PC-3 (cell line): ENCODE measurements around the gene STK11IP. TPM values are rescaled to one million over a fixed set of nuclear protein-coding genes. Genes with fewer than 3 reads are reported as not detected.

Experiments used
- ATAC-seq: fragments of 200-7000 bp; cut with Tn5 transposase; 2 replicates; pipeline ENCODE4 v1.9.1; 2020; ENCODE audit warnings: mild to moderate bottlenecking, moderate library complexity
- BruUV-seq: library from RNA; stranded (reverse); fragments of 400-500 nt; replicated peaks from 2 replicates; lab custom pipeline; 2021; lab: Mats Ljungman, UMichigan
- CTCF ChIA-PET: fragments of 300-600 bp; sonication (Branson Sonifier 250); formaldehyde crosslinking; loops from one replicate; lab custom pipeline; 2022; ENCODE audit warnings: antibody characterized with exemption; lab: Charles Lee
- POLR2A ChIA-PET: fragments of 300-600 bp; sonication (Branson Sonifier 250); formaldehyde crosslinking; loops from one replicate; lab custom pipeline; 2022; ENCODE audit warnings: antibody characterized with exemption; ENCODE audit not compliant: unreplicated experiment; lab: Charles Lee
- DNase-seq: peaks from one replicate; pipeline ENCODE4 v3.0.0-alpha.2; 2015
- H2AFZ ChIP-seq: fragments of 300-600 bp; sonication (generic); 2 replicates; pipeline ENCODE4 v1.6.0; 2016; ENCODE audit warnings: antibody characterized with exemption, low read length
- H3F3A ChIP-seq: fragments of 300-600 bp; sonication (generic); one replicate; pipeline ENCODE4 v1.6.0; 2017; ENCODE audit warnings: antibody characterized with exemption, low read length, control low read depth, mild to moderate bottlenecking; ENCODE audit not compliant: unreplicated experiment
- H3K27ac ChIP-seq: fragments of 300-600 bp; sonication (generic); 2 replicates; pipeline ENCODE4 v1.5.1; 2016; ENCODE audit warnings: mild to moderate bottlenecking, low read length
- H3K27me3 ChIP-seq: fragments of 300-600 bp; sonication (generic); 2 replicates; pipeline ENCODE4 v1.6.1; 2016; ENCODE audit warnings: low read length, mixed read lengths
- H3K36me3 ChIP-seq: fragments of 300-600 bp; sonication (generic); 2 replicates; pipeline ENCODE4 v1.6.1; 2016; ENCODE audit warnings: low read depth, mixed run types, low read length, mixed read lengths
- H3K4me1 ChIP-seq: fragments of 300-600 bp; sonication (generic); 2 replicates; pipeline ENCODE4 v1.5.1; 2016; ENCODE audit warnings: low read length; ENCODE audit not compliant: insufficient read depth
- H3K4me2 ChIP-seq: fragments of 300-600 bp; sonication (generic); 2 replicates; pipeline ENCODE4 v1.6.0; 2016; ENCODE audit warnings: low read length
- H3K4me3 ChIP-seq: fragments of 300-600 bp; sonication (generic); 2 replicates; pipeline ENCODE4 v1.5.1; 2016; ENCODE audit warnings: mild to moderate bottlenecking, low read length, mixed read lengths
- H3K79me2 ChIP-seq: fragments of 300-600 bp; sonication (generic); 2 replicates; pipeline ENCODE4 v1.6.1; 2017; ENCODE audit warnings: low read length, mixed read lengths
- H3K9ac ChIP-seq: fragments of 300-600 bp; sonication (generic); 2 replicates; pipeline ENCODE4 v1.6.0; 2016; ENCODE audit warnings: mild to moderate bottlenecking, low read length
- H3K9me2 ChIP-seq: fragments of 300-600 bp; sonication (generic); replicated peaks from 2 replicates; pipeline ENCODE4 v1.6.1; 2016; ENCODE audit warnings: mixed run types, low read length, mixed read lengths
- H3K9me3 ChIP-seq: fragments of 300-600 bp; sonication (generic); 2 replicates; pipeline ENCODE4 v1.6.1; 2016; ENCODE audit warnings: low read length, mixed read lengths
- H4K20me1 ChIP-seq: fragments of 300-600 bp; sonication (generic); 2 replicates; pipeline ENCODE4 v1.6.1; 2016; ENCODE audit warnings: low read length, mixed read lengths
- CTCF ChIP-seq: fragments of 300-600 bp; sonication (generic); conservative IDR thresholded peaks from 2 replicates; pipeline ENCODE4 v1.5.1; 2017; ENCODE audit warnings: antibody characterized with exemption, low read depth, mild to moderate bottlenecking, low read length
- EZH2 ChIP-seq: fragments of 300-600 bp; sonication (generic); IDR thresholded peaks from one replicate; pipeline ENCODE4 v1.6.1; 2017; ENCODE audit warnings: antibody characterized with exemption, mild to moderate bottlenecking, low read length; ENCODE audit not compliant: unreplicated experiment
- EZH2phosphoT487 ChIP-seq: fragments of 300-600 bp; sonication (generic); IDR thresholded peaks from 2 replicates; pipeline ENCODE4 v1.6.1; 2018; ENCODE audit warnings: mild to moderate bottlenecking, antibody characterized with exemption, low read length, borderline replicate concordance
- intact Hi-C: fragments of 100-400 bp; cut with micrococcal nuclease; formaldehyde crosslinking; loops from 2 replicates; pipeline ENCODE4 v1.9.0; 2023
- total RNA-seq: library from RNA; depleted of rRNA; stranded (reverse); fragments of >200 nt; gene quantifications from 2 replicates; pipeline ENCODE4 v1.2.3, GENCODE V29; 2014

STK11IP gene
- total RNA-seq, 1 experiment from 2014 or later: 17.7 TPM

- intact Hi-C loops: loop anchor here (1.0 kb wide), 2 partner anchors 11 to 33 kb away; no protein-coding TSS in a partner anchor
- H2AFZ ChIP-seq: no peak overlapping the region
- DNase-seq (peak; percentile 93), ATAC-seq (peak; percentile 87)
- peak overlapping the region; percentile 93 for H3K27ac ChIP-seq
- no peaks in the 10 kb centered on the region for H3K79me2 ChIP-seq
- no peaks in the 10 kb centered on the region for H3K9me2 ChIP-seq
- H3K36me3 ChIP-seq: no peaks in the 10 kb centered on the region
- peaks cover 32% of the 10 kb centered on the region for H3K4me1 ChIP-seq
- no peaks in the 10 kb centered on the region for H4K20me1 ChIP-seq
- ChIA-PET CTCF (no interaction called here), POLR2A (no interaction called here)
- H3K4me2 ChIP-seq: peak overlapping the region; percentile 23
- H3F3A ChIP-seq: peaks cover 4% of the 10 kb centered on the region
- peak overlapping the region; percentile 63 for H3K9ac ChIP-seq
- no peak for TF ChIP-seq EZH2phosphoT487
- no peak for TF ChIP-seq CTCF
- no peak for TF ChIP-seq EZH2
- H3K9me3 ChIP-seq: 0 out of 2 replicates have a peak, but pooled peaks cover 3% of the 10 kb centered on the region
- H3K27me3 ChIP-seq: no peaks in the 10 kb centered on the region
- BruUV-seq: no TSS peak
- no peak overlapping the region for H3K4me3 ChIP-seq
Observed at GRCh38 chr2:219656526-219656925, 58.9 kb downstream of the STK11IP start.

GRCh38 chr2:219658196-219658846 is 60.7 kb downstream of the STK11IP start:
- POLR2A ChIA-PET: interaction anchor here (0.9 kb wide), 1 partner anchor 31 kb away, joined by 3 read pairs; no protein-coding TSS in a partner anchor
- CTCF ChIA-PET: no interaction called here
- 0 out of 2 replicates have a peak, but pooled peaks cover 3% of the 10 kb centered on the region for H3K9me3 ChIP-seq
- no peak overlapping the region for H3K27ac ChIP-seq
- no peak for ATAC-seq
- H3K9ac ChIP-seq: no peak overlapping the region
- TF ChIP-seq EZH2phosphoT487 (no peak), CTCF (no peak), EZH2 (no peak)
- no TSS peak for BruUV-seq
- peaks cover 4% of the 10 kb centered on the region for H3F3A ChIP-seq
- no peaks in the 10 kb centered on the region for H3K9me2 ChIP-seq
- H3K79me2 ChIP-seq: no peaks in the 10 kb centered on the region
- H2AFZ ChIP-seq: no peak overlapping the region
- intact Hi-C loops: no loop called here
- no peaks in the 10 kb centered on the region for H4K20me1 ChIP-seq
- peaks cover 40% of the 10 kb centered on the region for H3K4me1 ChIP-seq
- no peaks in the 10 kb centered on the region for H3K27me3 ChIP-seq
- H3K36me3 ChIP-seq: no peaks in the 10 kb centered on the region
- H3K4me3 ChIP-seq: no peak overlapping the region
- DNase-seq: no peak
- no peak overlapping the region for H3K4me2 ChIP-seq

GRCh38 chr2:219658874-219659273 is 61.2 kb downstream of the STK11IP start:
- no peaks in the 10 kb centered on the region for H3K36me3 ChIP-seq
- no peaks in the 10 kb centered on the region for H3K79me2 ChIP-seq
- intact Hi-C loops: no loop called here
- no peak overlapping the region for H3K27ac ChIP-seq
- CTCF ChIA-PET: no interaction called here
- ATAC-seq: no peak
- no TSS peak for BruUV-seq
- H2AFZ ChIP-seq: no peak overlapping the region
- POLR2A ChIA-PET: interaction anchor here (0.9 kb wide), 1 partner anchor 30 kb away, joined by 3 read pairs; no protein-coding TSS in a partner anchor
- DNase-seq: no peak
- H3K9ac ChIP-seq: no peak overlapping the region
- no peaks in the 10 kb centered on the region for H3K9me2 ChIP-seq
- TF ChIP-seq EZH2 (no peak), EZH2phosphoT487 (no peak), CTCF (no peak)
- peaks cover 40% of the 10 kb centered on the region for H3K4me1 ChIP-seq
- H3F3A ChIP-seq: peaks cover 4% of the 10 kb centered on the region
- H4K20me1 ChIP-seq: no peaks in the 10 kb centered on the region
- no peaks in the 10 kb centered on the region for H3K27me3 ChIP-seq
- no peak overlapping the region for H3K4me2 ChIP-seq
- H3K9me3 ChIP-seq: 0 out of 2 replicates have a peak, but pooled peaks cover 3% of the 10 kb centered on the region
- H3K4me3 ChIP-seq: no peak overlapping the region
